GM19463 (cell line): ENCODE data around the gene TNNT2.
A peak's percentile ranks its signal among the peaks of the same experiment; 100 is the strongest.

Experiments used
- ATAC-seq: cut with Tn5 transposase; IDR thresholded peaks from one replicate; pipeline ENCODE4 v1.9.1; 2021; ENCODE audit warnings: mild to moderate bottlenecking, moderate library complexity; ENCODE audit not compliant: unreplicated experiment

Gene TNNT2

DNA sequence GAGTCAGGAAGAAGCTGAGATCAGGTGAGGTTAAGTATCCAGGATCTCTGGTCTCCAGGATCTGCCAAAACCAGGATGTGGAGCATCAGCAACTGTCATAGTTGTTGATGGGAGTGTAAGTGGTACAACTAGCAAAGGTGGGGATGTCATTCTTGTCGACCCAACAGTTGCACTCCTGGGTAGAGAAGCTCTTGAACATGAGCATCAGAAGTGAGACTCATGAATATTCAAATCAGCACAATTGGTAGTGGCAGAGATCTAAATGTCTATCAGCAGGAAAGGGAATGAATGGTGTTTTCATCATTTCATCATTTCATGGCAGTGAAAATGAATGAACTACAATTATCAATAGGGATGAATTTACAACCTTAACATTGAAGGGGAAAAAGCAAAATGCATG, 25.9 kb upstream of the TNNT2 start:
- ATAC-seq, result no peak

DNA sequence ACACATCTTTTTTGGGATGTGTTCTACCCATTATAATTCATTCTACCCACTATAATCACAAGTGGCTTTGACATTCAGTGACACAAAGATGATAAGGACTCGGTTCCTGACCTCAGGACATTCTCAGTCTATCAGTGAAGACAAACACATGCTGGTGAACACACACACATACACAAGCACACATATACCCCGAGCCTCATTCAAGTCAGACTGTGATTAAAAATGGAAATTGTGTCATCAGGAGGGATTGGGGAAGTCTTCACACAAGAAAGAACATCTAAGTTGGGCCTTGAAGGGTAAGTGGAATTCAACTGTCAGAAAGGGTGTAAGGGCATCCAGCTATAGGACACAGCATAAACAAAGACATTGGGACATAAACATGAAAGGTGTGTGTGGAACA, 24.2 kb upstream of the TNNT2 start:
- ATAC-seq, result no peak

- ATAC-seq, result no peak
Observed at GRCh38 chr1:201400852-201401230, 23.4 kb upstream of the TNNT2 start.

DNA sequence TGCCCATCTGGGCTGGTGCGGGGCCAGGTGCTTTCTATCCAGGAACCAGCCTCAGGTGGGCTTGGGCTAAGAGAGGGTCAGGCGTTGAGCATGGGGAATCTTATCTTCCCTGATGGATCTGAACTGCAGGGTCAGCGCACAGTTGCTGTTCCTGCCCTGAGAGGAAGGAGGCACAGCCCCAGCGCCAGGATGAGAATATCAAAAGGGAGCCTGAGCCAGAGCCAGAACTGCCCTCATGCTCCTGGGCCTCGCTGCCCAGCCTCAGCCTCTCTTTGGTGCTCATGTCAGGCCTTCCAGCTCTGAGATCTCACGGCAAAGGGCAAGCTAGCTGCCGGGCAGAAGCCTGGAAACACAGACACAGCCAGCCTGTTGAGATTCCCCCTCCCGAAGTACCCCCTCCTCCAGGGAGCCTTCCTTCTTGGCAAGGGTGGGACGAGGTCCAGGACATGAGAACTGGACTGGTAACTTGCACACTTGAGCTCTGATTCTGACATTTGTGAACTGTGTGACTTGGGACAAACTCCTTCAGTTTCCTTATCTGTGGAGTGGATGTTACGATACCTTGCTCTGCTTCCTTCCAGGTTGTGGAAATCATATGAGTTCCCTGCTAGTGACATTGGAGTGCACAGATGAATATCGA, 22.9 kb upstream of the TNNT2 start:
- ATAC-seq, result no peak

GRCh38 chr1:201399352-201400126, 22.1 kb upstream of the TNNT2 start:
- ATAC-seq, result no peak

DNA sequence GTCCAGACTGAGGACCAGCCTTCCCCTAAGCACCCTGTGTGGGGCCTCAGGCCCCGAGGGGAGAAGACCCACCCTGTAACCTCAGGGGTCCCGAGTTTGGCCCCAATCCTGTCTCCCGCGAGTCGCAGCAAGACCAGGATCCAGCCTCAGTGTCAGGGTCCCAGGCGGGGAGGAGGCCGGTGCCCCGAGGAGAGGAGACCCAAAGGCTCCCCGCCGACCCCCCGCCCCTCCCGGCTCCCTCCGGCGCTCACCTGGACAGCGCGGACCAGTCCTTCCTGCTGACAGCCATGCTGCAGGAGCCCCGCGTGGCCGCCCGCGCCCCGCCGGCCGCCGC, 21.5 kb upstream of the TNNT2 start, which contains the start of gene LAD1:
TSS of gene LAD1 (minus strand) at position 307 of the 334 bp plus-strand sequence. CDS start at position 289, 18 bp downstream.
- no peak for ATAC-seq

DNA sequence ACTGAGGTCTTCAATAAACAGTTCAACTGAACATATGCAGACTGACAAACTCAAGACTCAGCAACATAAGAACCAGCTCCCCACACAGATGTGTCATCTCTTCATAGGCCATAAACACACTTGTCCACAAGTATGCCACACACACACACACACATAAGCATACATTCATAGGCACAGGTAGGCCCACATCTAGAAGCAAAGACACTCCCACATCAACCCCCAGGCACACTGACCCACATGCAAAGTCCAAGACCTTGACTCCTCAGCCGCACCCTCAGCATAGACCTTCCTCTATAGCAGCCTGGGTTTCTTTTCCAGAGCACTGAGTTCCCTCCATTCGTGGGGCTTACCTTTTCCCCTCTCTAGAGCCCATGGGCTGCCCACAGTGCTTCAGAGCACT, 20.2 kb upstream of the TNNT2 start:
- ATAC-seq, result no peak

DNA sequence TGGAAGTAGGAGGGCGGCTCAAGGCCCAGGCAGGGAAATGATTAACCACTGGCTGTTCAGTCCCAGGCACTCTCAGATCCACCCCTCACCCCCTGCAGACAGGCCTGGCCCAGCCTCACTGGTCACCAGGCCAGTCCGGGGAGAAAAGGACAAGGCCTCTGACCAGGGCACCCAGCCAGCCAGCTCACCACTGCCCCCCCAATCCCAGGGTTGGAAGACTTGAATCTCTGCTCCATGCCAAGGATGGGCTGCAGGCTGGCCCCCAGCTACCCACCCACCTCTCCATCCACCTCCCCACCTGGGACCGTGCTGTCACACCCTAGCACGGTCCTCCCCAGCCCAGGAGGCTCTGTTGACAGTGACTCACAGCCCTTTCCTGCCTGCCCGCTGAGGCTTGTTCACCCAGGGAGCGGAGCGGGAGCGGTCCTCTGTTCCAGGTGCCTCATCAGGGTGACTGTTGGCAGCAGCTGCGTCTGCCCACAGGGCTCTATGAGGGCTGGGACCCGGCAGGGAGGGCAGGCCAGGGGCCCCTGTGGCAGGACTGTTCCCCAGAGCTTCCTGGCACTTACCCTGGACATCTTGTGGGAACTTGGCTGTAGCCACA, 19.5 kb upstream of the TNNT2 start:
- no peak for ATAC-seq

DNA sequence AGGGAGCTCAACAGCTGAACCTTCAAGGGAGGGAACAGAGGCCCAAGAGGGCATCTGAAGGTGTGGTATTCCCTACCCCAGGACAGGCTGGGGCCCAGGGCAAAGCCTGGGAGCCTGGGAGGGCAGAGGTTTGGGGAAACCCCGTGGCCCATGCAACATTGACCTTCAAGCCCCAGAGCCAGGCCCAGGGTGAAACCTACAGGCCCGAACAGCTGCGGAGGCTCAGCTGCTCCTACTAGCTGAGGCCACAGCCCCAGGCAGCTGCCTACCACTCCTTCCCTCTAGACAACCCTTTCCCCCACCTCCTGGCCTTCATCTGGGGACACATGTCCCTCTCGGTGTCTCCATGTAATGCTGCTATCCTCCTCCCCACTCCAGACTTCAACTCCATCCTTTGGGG, 18.5 kb upstream of the TNNT2 start:
- ATAC-seq, result peak; percentile 50

DNA sequence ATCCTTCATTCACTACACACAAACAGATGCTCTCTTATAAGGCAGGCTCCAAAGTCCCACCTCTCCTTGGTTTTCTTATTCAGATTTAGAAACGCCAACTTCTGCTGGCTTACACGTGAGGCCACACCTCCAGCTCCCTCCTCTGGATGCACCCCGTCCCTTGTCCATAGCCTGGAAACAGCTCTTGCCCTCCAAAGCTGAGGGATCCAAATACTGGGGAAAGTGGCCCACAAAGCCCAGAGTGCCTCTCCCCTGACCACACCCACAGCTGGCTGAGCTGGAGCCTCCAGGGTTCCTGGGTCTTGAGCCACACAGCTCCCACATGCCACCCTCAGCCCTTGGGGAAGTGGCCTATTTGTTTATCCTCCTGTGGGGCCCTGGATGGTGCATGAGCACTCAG, 17.1 kb upstream of the TNNT2 start:
- no peak for ATAC-seq

GRCh38 chr1:201393076-201393475, 15.6 kb upstream of the TNNT2 start:
- ATAC-seq, result no peak

DNA sequence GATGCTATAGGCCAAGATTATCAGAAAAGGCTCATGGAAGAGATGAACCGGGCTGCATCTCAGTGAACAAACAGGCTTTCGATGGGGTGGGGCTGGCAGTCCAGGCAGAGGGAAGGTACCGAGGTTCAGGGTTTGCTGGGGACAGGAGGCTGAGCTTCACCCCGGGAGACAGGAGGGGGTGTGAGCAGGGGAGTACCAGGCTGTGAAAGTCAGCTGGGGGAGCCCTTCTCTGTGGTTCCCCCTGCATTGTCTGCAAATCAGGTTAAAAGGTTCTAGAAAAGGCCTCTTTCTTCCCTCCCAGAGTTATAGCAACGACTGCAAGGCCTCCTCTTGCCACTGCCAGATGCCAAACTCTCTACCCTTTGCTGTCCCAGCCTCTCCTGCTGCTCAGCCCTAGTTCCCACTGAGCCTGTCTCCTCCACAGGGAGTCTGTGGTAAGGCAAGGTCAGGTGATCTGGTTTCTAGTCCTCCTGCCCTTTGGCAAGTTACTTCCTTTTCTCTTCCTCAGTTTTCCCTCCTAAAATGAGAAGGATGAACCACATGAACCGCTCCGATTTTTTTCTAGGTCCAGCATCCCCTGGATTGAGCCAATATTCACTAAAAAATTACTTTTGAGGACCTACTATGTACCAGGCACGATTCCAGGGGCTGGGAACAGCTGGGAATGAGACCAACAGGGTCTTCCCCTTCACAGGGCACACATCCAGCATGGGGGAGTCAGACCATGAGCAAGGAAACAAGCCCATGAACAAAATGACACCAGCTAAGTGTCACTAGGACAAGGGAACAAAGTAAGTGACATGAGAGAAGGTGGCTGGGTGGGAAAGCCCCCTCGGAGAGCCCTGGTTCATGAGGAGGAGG, 14.4 kb upstream of the TNNT2 start:
- no peak for ATAC-seq

DNA sequence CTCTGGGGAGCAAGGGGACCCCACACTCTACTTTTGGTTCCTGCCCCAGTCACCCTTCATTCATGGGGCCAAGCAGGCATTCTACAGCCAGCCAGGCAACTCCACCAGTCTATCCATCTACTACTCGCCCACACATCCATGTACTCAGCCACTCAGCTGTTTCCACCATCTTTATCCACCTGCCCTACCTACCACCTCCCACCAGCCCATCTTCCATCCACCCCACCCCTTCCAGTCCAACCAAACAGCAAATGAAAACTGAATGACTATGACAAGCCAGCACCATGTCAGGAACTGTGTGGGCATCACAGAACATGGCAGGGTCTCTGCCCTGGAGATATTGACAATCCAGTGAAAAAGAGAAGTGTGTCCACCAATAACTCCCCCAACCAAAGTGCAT, 13.7 kb upstream of the TNNT2 start:
- ATAC-seq, result no peak

DNA sequence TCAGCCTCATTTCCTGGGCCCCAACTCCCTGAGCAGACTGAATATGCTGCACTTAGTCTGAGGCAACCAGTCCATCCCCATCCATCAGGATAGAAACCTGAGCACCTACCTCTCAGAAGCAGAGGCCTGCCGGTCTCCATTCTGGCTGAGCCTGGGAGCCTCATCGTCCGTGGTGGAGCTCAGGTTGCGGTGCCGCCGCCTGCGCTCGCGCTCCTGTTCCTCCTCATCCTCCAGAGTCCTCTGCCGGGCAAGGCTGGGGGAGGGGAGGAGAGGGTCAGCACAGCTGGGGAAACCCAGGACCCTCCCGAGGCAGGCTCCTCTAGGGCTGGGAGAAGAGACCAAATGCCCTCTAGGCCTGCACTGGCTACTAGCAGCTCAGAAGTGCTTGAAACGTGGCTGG, 11.6 kb upstream of the TNNT2 start:
- no peak for ATAC-seq

DNA sequence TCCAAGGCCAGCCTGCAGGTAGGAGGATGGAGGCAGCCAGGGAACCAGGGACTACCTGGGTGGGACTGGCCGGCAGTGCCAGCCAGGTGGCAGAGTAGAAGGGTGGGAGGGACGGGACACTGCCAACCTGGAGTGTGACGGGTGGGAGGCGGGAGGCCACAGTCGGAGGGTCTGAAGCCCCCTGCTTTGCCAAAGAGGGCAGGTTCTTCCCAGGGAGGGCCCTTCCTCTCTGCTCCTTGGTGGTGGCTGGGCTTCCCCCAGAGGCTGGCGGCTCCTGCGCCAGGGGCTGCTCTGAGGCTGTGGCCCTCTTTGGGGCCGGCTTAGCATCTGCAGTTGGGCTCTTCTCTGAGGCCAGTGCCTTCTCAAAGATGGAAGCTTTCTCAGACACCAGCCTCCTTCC, 8.7 kb upstream of the TNNT2 start:
- ATAC-seq, result no peak

- peak; percentile 85 for ATAC-seq
Observed at GRCh38 chr1:201385299-201385891, 7.9 kb upstream of the TNNT2 start.

GRCh38 chr1:201384406-201384782, 6.9 kb upstream of the TNNT2 start:
- no peak for ATAC-seq

- ATAC-seq, result no peak
Observed at GRCh38 chr1:201383647-201384405, 6.3 kb upstream of the TNNT2 start.

DNA sequence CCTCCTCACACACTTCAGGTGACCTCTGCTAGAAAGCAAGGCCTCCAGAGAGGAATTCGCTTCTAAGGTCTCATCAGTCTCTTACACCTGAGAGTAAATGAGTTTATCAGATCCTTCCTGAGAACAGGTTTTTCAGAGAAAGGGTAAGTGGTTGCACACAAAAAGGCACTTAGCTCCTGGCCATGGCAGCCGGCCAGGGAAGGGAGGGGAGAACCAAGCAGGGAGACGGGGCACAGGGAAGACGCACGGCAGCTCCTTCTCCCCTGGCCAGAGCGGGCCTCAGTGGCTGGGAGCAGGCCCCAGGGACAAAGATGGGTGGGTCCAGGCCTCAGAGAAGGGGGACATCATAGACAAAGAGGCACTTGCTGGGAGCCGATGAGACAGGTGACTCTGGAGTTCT, 3.6 kb upstream of the TNNT2 start:
- no peak for ATAC-seq

DNA sequence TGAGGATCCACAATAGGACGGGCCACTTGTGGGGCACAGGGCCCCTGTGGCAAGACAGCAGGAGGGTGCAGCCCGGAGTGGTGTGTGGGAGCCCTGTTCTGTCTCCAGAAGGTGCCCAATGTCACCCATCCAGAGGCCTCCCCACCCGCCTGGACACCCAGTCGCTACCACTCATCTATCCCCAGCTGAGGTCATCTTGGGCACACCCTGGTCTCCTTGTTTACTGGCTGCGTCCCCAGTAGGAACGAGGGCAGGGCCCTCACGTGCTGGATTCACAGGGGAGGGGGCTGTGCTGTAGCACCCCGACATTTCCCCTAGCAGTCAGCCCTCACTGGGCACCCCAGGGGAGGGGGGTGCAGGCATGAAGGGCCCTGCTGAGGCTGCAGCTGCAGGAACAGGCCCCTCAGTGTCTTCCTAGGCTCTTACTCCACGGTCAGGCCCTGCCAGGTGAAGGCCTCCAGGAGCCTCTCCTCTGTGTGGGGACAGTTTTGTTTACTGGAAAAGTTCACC, 2.3 kb upstream of the TNNT2 start:
- ATAC-seq, result no peak
